OCI-LY1 (cell line): ENCODE data around the gene STK24.

ENCODE experiments used
- H2AFZ ChIP-seq: fragments of 200-600 bp; sonication (generic), shearing (Covaris generic); 2 replicates; pipeline ENCODE4 v1.6.0; 2014; ENCODE audit warnings: antibody characterized with exemption, mild to moderate bottlenecking, low read length
- H3F3A ChIP-seq: fragments of 200-600 bp; sonication (generic), shearing (Covaris generic); 2 replicates; pipeline ENCODE4 v1.6.0; 2014; ENCODE audit warnings: mild to moderate bottlenecking, antibody characterized with exemption, low read length, moderate library complexity; ENCODE audit not compliant: insufficient read depth
- H3K27ac ChIP-seq: fragments of 200-600 bp; sonication (generic); 2 replicates; pipeline ENCODE4 v1.5.1; 2014; ENCODE audit warnings: low read length, mixed run types, mild to moderate bottlenecking, low read depth; ENCODE audit not compliant: poor library complexity, severe bottlenecking
- H3K27me3 ChIP-seq: fragments of 200-600 bp; sonication (generic); 2 replicates; pipeline ENCODE4 v1.6.0; 2014; ENCODE audit warnings: antibody characterized with exemption, mild to moderate bottlenecking, low read length, moderate library complexity; ENCODE audit not compliant: insufficient read depth
- H3K36me3 ChIP-seq: fragments of 200-600 bp; sonication (generic); 2 replicates; pipeline ENCODE4 v1.6.1; 2014; ENCODE audit warnings: mild to moderate bottlenecking, antibody characterized with exemption, low read length, moderate library complexity, mixed read lengths; ENCODE audit not compliant: insufficient read depth
- H3K4me1 ChIP-seq: fragments of 200-600 bp; sonication (generic); 2 replicates; pipeline ENCODE4 v1.5.1; 2014; ENCODE audit warnings: mild to moderate bottlenecking, low read length, moderate library complexity; ENCODE audit not compliant: insufficient read depth, severe bottlenecking
- H3K4me2 ChIP-seq: fragments of 200-600 bp; sonication (generic), shearing (Covaris generic); 2 replicates; pipeline ENCODE4 v1.6.1; 2014; ENCODE audit warnings: low read length
- H3K4me3 ChIP-seq: fragments of 200-600 bp; sonication (generic); 2 replicates; pipeline ENCODE4 v1.5.1; 2014; ENCODE audit warnings: low read length, low read depth, mild to moderate bottlenecking, mixed read lengths; ENCODE audit not compliant: poor library complexity, severe bottlenecking
- H3K79me2 ChIP-seq: fragments of 200-600 bp; shearing (Covaris generic); 2 replicates; pipeline ENCODE4 v1.6.1; 2016; ENCODE audit warnings: mixed run types, low read length, mixed read lengths; ENCODE audit not compliant: insufficient read depth
- H3K9ac ChIP-seq: fragments of 200-600 bp; sonication (generic), shearing (Covaris generic); 2 replicates; pipeline ENCODE4 v1.6.1; 2014; ENCODE audit warnings: mild to moderate bottlenecking, low read length, mixed read lengths
- H3K9me2 ChIP-seq: fragments of 200-600 bp; sonication (generic), shearing (Covaris generic); 2 replicates; pipeline ENCODE4 v1.6.1; 2014; ENCODE audit warnings: low read depth, mild to moderate bottlenecking, low read length, mixed read lengths
- H3K9me3 ChIP-seq: fragments of 200-600 bp; shearing (Covaris generic); 2 replicates; pipeline ENCODE4 v1.6.1; 2014; ENCODE audit warnings: low read length, mixed read lengths
- H4K20me1 ChIP-seq: fragments of 200-600 bp; sonication (generic), shearing (Covaris generic); 2 replicates; pipeline ENCODE4 v1.6.0; 2016; ENCODE audit warnings: mild to moderate bottlenecking, low read length; ENCODE audit not compliant: insufficient read depth
- CTCF ChIP-seq: fragments of 200-600 bp; sonication (generic), shearing (Covaris generic); IDR thresholded peaks from 2 replicates; pipeline ENCODE4 v1.5.1; 2017; ENCODE audit warnings: mild to moderate bottlenecking, antibody characterized with exemption, low read length, moderate library complexity, mixed read lengths
- EZH2 ChIP-seq: fragments of 200-600 bp; sonication (generic), shearing (Covaris generic); IDR thresholded peaks from 2 replicates; pipeline ENCODE4 v1.8.0; 2017; ENCODE audit warnings: borderline replicate concordance, mixed run types, mild to moderate bottlenecking, antibody characterized with exemption, low read length, moderate library complexity, mixed read lengths

Gene STK24

DNA sequence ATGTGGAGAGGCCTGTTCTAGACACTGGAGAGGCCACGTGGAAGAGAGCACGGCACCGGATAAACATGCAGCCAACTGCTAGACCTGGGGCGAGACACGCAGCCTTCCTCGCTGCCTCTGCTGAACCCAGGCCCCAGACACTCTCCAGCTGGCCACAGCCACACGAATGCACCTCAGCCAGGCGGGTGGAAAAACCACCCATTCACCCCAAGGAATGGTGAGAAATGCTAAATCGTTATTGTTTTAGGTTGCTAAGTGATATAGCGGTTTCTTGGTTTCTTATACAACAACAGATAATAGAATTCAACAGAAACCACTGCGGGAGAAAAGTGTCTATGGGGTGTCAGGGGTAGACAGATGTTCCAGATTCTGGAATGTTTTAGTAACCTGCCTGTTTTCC lies 52.5 kb downstream of the STK24 start:
- H3K4me2 ChIP-seq = no peak overlapping the region
- no peak overlapping the region for H3K27ac ChIP-seq
- H3K79me2 ChIP-seq = peaks cover 21% of the 10 kb centered on the region
- no peak overlapping the region for H2AFZ ChIP-seq
- TF ChIP-seq CTCF = no peak
- TF ChIP-seq EZH2 = no peak
- no peaks in the 10 kb centered on the region for H3F3A ChIP-seq
- H4K20me1 ChIP-seq = no peaks in the 10 kb centered on the region
- no peaks in the 10 kb centered on the region for H3K27me3 ChIP-seq
- no peak overlapping the region for H3K9ac ChIP-seq
- peaks cover 1% of the 10 kb centered on the region; the same call in 1 of the 2 replicates for H3K36me3 ChIP-seq
- H3K4me1 ChIP-seq = peaks cover 4% of the 10 kb centered on the region
- H3K9me2 ChIP-seq = no peaks in the 10 kb centered on the region
- no peaks in the 10 kb centered on the region for H3K9me3 ChIP-seq
- no peak overlapping the region for H3K4me3 ChIP-seq

- Histone ChIP-seq H3K9ac (no peak overlapping the region), H3K4me2 (no peak overlapping the region), H2AFZ (no peak overlapping the region), H3K4me3 (no peak overlapping the region), H3K27me3 (no peaks in the 10 kb centered on the region), H3K27ac (no peak overlapping the region), H3F3A (no peaks in the 10 kb centered on the region), H3K4me1 (peaks cover 4% of the 10 kb centered on the region), H3K79me2 (peaks cover 16% of the 10 kb centered on the region), H3K36me3 (peaks cover 9% of the 10 kb centered on the region; the same call in 1 of the 2 replicates), H3K9me2 (no peaks in the 10 kb centered on the region), H4K20me1 (no peaks in the 10 kb centered on the region), H3K9me3 (no peaks in the 10 kb centered on the region)
- TF ChIP-seq CTCF (no peak), EZH2 (no peak)
These were observed 53.3 kb downstream of the STK24 start for GRCh38 chr13:98523455-98524102.

GRCh38 chr13:98522371-98522770 lies 54.5 kb downstream of the STK24 start:
- H3K9ac ChIP-seq = no peak overlapping the region
- H3K36me3 ChIP-seq = peaks cover 21% of the 10 kb centered on the region; the same call in 1 of the 2 replicates
- H4K20me1 ChIP-seq = no peaks in the 10 kb centered on the region
- TF ChIP-seq EZH2 = no peak
- no peak for TF ChIP-seq CTCF
- no peak overlapping the region for H3K27ac ChIP-seq
- H3K4me2 ChIP-seq = no peak overlapping the region
- peaks cover 4% of the 10 kb centered on the region for H3K4me1 ChIP-seq
- no peaks in the 10 kb centered on the region for H3K9me2 ChIP-seq
- no peaks in the 10 kb centered on the region for H3K27me3 ChIP-seq
- no peaks in the 10 kb centered on the region for H3F3A ChIP-seq
- H3K4me3 ChIP-seq = no peak overlapping the region
- H3K9me3 ChIP-seq = no peaks in the 10 kb centered on the region
- peaks cover 12% of the 10 kb centered on the region for H3K79me2 ChIP-seq
- H2AFZ ChIP-seq = no peak overlapping the region
